K562 (cell line): Measurements from ENCODE around the gene RNF126. TPM values are rescaled to one million over a fixed set of nuclear protein-coding genes. Genes with fewer than 3 reads are reported as not detected.

Experiments used
- ATAC-seq: fragments of 200-7000 bp; cut with Tn5 transposase; 3 replicates; pipeline ENCODE4 v1.9.1; 2020; ENCODE audit warnings: moderate library complexity
- BruUV-seq: library from RNA; stranded (reverse); fragments of 400-500 nt; replicated peaks from 2 replicates; lab custom pipeline; 2021; lab: Mats Ljungman, UMichigan
- CTCF ChIA-PET: fragments of 300-600 bp; formaldehyde crosslinking; extraction: SDS; loops from one replicate; lab custom pipeline; 2021; ENCODE audit warnings: low intra/inter-chr PET ratio; lab: Yijun Ruan, JAX
- POLR2A ChIA-PET: fragments of 300-600, 350-650 bp; sonication (Branson Sonifier 250); formaldehyde crosslinking; extraction: SDS; loops from one replicate; lab custom pipeline; 2021; ENCODE audit warnings: antibody characterized with exemption, inconsistent platforms; lab: Yijun Ruan, JAX
- DNase-seq, 4 experiments: peaks; one replicate each; pipeline versions ENCODE4 v3.0.0 to v3.0.0-alpha.2; 2011 to 2018; ENCODE audit warnings: low spot score in 3 of 4, mixed read lengths in 3 of 4; ENCODE audit errors: extremely low read depth in 1 of 4
- FAIRE-seq: peaks from 2 replicates; lab custom pipeline; 2011; peaks lifted over from hg19 to GRCh38; lab: Jason Lieb, UNC
- H2AFZ ChIP-seq: 2 replicates; pipeline ENCODE4 v1.6.0; 2011; ENCODE audit warnings: low read depth, low read length, control low read depth, inconsistent platforms
- H3K27ac ChIP-seq: fragments of 200-600 bp; 3 replicates; pipeline ENCODE4 v1.8.0; 2011; ENCODE audit warnings: low read depth, mild to moderate bottlenecking, control low read depth, inconsistent platforms, low read length, moderate library complexity, mixed read lengths; ENCODE audit errors: extremely low read depth
- H3K27me3 ChIP-seq, 2 experiments: fragments of 300-600 bp in 1 of 2; 2 replicates in 1 of 2; 3 replicates in 1 of 2; pipeline versions ENCODE4 v1.6.0 to v1.8.0; 2011; ENCODE audit warnings: inconsistent platforms in 2 of 2, low read length in 2 of 2, mild to moderate bottlenecking in 1 of 2, mixed read lengths in 1 of 2, moderate library complexity in 1 of 2; ENCODE audit not compliant: control insufficient read depth in 2 of 2, insufficient read depth in 2 of 2
- H3K36me3 ChIP-seq: fragments of 300-600 bp; 3 replicates; pipeline ENCODE4 v1.8.0; 2011; ENCODE audit warnings: mild to moderate bottlenecking, low read length, inconsistent platforms; ENCODE audit not compliant: control insufficient read depth, insufficient read depth
- H3K4me1 ChIP-seq, 2 experiments: fragments of 200-600 bp in 1 of 2; replicated peaks in 1 of 2; 2 replicates in 1 of 2; 3 replicates in 1 of 2; pipeline versions ENCODE4 v1.5.1 to v1.8.0; 2011; ENCODE audit warnings: inconsistent platforms in 2 of 2, low read length in 2 of 2, mild to moderate bottlenecking in 1 of 2, mixed read lengths in 1 of 2, moderate library complexity in 1 of 2; ENCODE audit not compliant: control insufficient read depth in 2 of 2, insufficient read depth in 2 of 2
- H3K4me2 ChIP-seq: 2 replicates; pipeline ENCODE4 v1.6.1; 2011; ENCODE audit warnings: low read length, control low read depth, inconsistent platforms, mixed read lengths; ENCODE audit not compliant: insufficient read depth
- H3K4me3 ChIP-seq: fragments of 200-600 bp; sonication (generic), shearing (Covaris generic); 2 replicates; pipeline ENCODE4 v1.5.1; 2016; ENCODE audit warnings: control low read depth, inconsistent platforms
- H3K79me2 ChIP-seq: fragments of 200-600 bp; 3 replicates; pipeline ENCODE4 v1.8.0; 2011; ENCODE audit warnings: low read length, inconsistent platforms; ENCODE audit not compliant: control insufficient read depth, insufficient read depth
- H3K9ac ChIP-seq, 2 experiments: 2 replicates each; pipeline versions ENCODE4 v1.6.0 to v1.6.1; 2011; ENCODE audit warnings: low read depth in 2 of 2, low read length in 2 of 2, control low read depth in 1 of 2, inconsistent platforms in 1 of 2, mild to moderate bottlenecking in 1 of 2, mixed read lengths in 1 of 2; ENCODE audit not compliant: insufficient read depth in 1 of 2
- H3K9me1 ChIP-seq: one replicate; pipeline ENCODE4 v1.6.0; 2011; ENCODE audit warnings: inconsistent platforms, mild to moderate bottlenecking, low read length, moderate library complexity; ENCODE audit not compliant: control insufficient read depth, insufficient read depth
- H3K9me3 ChIP-seq: replicated peaks from 2 replicates; pipeline ENCODE4 v1.5.1; 2011; ENCODE audit warnings: low read depth, low read length, inconsistent platforms; ENCODE audit not compliant: control insufficient read depth, insufficient read depth
- H4K20me1 ChIP-seq: replicated peaks from 2 replicates; pipeline ENCODE4 v1.6.1; 2011; ENCODE audit warnings: low read length, inconsistent platforms, mixed read lengths; ENCODE audit not compliant: control insufficient read depth, insufficient read depth
- ARID1B ChIP-seq: fragments of 450-650 bp; IDR thresholded peaks from 2 replicates; pipeline ENCODE4 v1.6.1; 2016; ENCODE audit warnings: antibody characterized with exemption, mild to moderate bottlenecking, inconsistent platforms
- CREB3L1 ChIP-seq: fragments of 450-650 bp; IDR thresholded peaks from 2 replicates; pipeline ENCODE4 v1.6.1; 2014; ENCODE audit warnings: low read depth, mild to moderate bottlenecking, moderate library complexity, borderline replicate concordance
- CXXC5 ChIP-seq: fragments of 250-450 bp; sonication (Bioruptor Pico); IDR thresholded peaks from 2 replicates; pipeline ENCODE4 v1.8.0; 2022; ENCODE audit warnings: inconsistent platforms, mild to moderate bottlenecking, moderate library complexity
- DDX20 ChIP-seq: fragments of 450-650 bp; IDR thresholded peaks from 2 replicates; pipeline ENCODE4 v1.6.1; 2016; ENCODE audit warnings: missing genetic modification characterization, low read depth, mild to moderate bottlenecking, missing compliant biosample characterization, moderate library complexity
- ETV6 ChIP-seq, 3 experiments: fragments of 150-350 bp in 1 of 3; sonication (generic) in 1 of 3; formaldehyde crosslinking in 1 of 3; IDR thresholded peaks; 2 replicates each; pipeline versions ENCODE4 v1.6.1 to v1.8.0; 2014 to 2022; ENCODE audit warnings: borderline replicate concordance in 2 of 3, low read depth in 2 of 3, antibody characterized with exemption in 1 of 3, low read length in 1 of 3, mild to moderate bottlenecking in 1 of 3, missing genetic modification reagents in 1 of 3
- HDAC3 ChIP-seq: fragments of 450-650 bp; IDR thresholded peaks from 2 replicates; pipeline ENCODE4 v1.6.1; 2018; ENCODE audit warnings: borderline replicate concordance, mild to moderate bottlenecking, moderate library complexity; ENCODE audit not compliant: partially characterized antibody
- HSF4 ChIP-seq: fragments of 250-450 bp; sonication (Bioruptor Pico); IDR thresholded peaks from 2 replicates; pipeline ENCODE4 v2.1.2; 2022; ENCODE audit warnings: mild to moderate bottlenecking, moderate library complexity, borderline replicate concordance
- JUNB ChIP-seq: fragments of 450-650 bp; formaldehyde crosslinking; conservative IDR thresholded peaks from 2 replicates; pipeline ENCODE4 v1.4.0; 2020; ENCODE audit warnings: mild to moderate bottlenecking
- MCM5 ChIP-seq: fragments of 450-650 bp; IDR thresholded peaks from 2 replicates; pipeline ENCODE4 v1.6.1; 2016; ENCODE audit warnings: low read depth
- NBN ChIP-seq: fragments of 450-650 bp; IDR thresholded peaks from 2 replicates; pipeline ENCODE4 v1.6.1; 2016; ENCODE audit warnings: low read depth, mild to moderate bottlenecking
- NCOR1 ChIP-seq: fragments of 450-650 bp; IDR thresholded peaks from 2 replicates; pipeline ENCODE4 v1.6.1; 2016; ENCODE audit warnings: mild to moderate bottlenecking, moderate library complexity
- NR3C1 ChIP-seq: sonication (generic); formaldehyde crosslinking; IDR thresholded peaks from 2 replicates; pipeline ENCODE4 v1.8.1; 2022; ENCODE audit warnings: missing genetic modification reagents
- NRF1 ChIP-seq, 2 experiments: fragments of 450-650 bp; IDR thresholded peaks in 1 of 2; conservative IDR thresholded peaks in 1 of 2; 2 replicates each; pipeline ENCODE4 v1.6.1; 2014; ENCODE audit warnings: mild to moderate bottlenecking in 2 of 2
- SMARCA5 ChIP-seq: fragments of 450-650 bp; IDR thresholded peaks from 2 replicates; pipeline ENCODE4 v1.6.1; 2016
- TAF1 ChIP-seq: IDR thresholded peaks from 2 replicates; pipeline ENCODE4 v1.6.1; 2011; ENCODE audit warnings: mild to moderate bottlenecking, low read length, moderate library complexity; ENCODE audit not compliant: insufficient read depth, control insufficient read depth, severe bottlenecking; ENCODE audit errors: extremely low read depth
- TCF3 ChIP-seq: sonication (generic); formaldehyde crosslinking; IDR thresholded peaks from 2 replicates; pipeline ENCODE4 v1.4.0; 2020; ENCODE audit warnings: mild to moderate bottlenecking, missing genetic modification reagents
- TRIM25 ChIP-seq: fragments of 450-650 bp; IDR thresholded peaks from 2 replicates; pipeline ENCODE4 v1.7.0; 2016; ENCODE audit warnings: borderline replicate concordance
- ZNF232 ChIP-seq: sonication (generic); formaldehyde crosslinking; IDR thresholded peaks from 2 replicates; pipeline ENCODE4 v1.8.0; 2022; ENCODE audit warnings: mild to moderate bottlenecking, missing genetic modification reagents
- WGBS: fragments of 100-300 bp; shearing (Covaris generic); methylation state at CpG from one replicate; pipeline ENCODE4 v1.1.6; 2016; ENCODE audit warnings: low coverage, mixed read lengths; ENCODE audit not compliant: insufficient coverage; ENCODE audit errors: missing lambda C conversion rate; 5-methylcytosine and 5-hydroxymethylcytosine counted together
- in situ Hi-C: fragments of 300-500 bp; cut with MboI; formaldehyde crosslinking; loops from 4 replicates; pipeline ENCODE4 v1.15.0; 2018; ENCODE audit warnings: inconsistent platforms, mixed read lengths
- intact Hi-C: fragments of 100-400 bp; cut with micrococcal nuclease; formaldehyde crosslinking; loops from 2 replicates; pipeline ENCODE4 v1.14.2; 2022
- polyA plus RNA-seq, 8 experiments: library from polyadenylated mRNA; depleted of rRNA in 4 of 8; stranded (reverse) in 5 of 8; unstranded in 3 of 8; fragments of >200 nt; fragmentation: Nextera tagmentation in 2 of 8; fragmentation: Illumina TruSeq in 1 of 8; extraction: Ambion mirVana in 2 of 8; extraction: Trizol in 1 of 8; gene quantifications; 2 replicates each; pipeline versions ENCODE4 v1.2.1 to v1.2.3, GENCODE V29; 2011 to 2014; ENCODE audit warnings: inconsistent platforms in 1 of 8, missing spikeins in 1 of 8
- total RNA-seq, 7 experiments: library from RNA; depleted of rRNA in 6 of 7; stranded (reverse); fragments of >200 nt in 6 of 7; fragmentation: Illumina TruSeq in 2 of 7; extraction: Trizol in 2 of 7; gene quantifications; 2 replicates each; pipeline versions ENCODE4 v1.2.1 to v1.2.3, GENCODE V29; 2011 to 2021; ENCODE audit warnings: low replicate concordance in 1 of 7

Gene RNF126
- total and polyA plus RNA-seq, 9 of the 15 experiments (the other 6 are each of a cell fraction or from before 2014, with no cell fraction given), result 0.27 to 101 (median 12.3) TPM

- no peak for TF ChIP-seq CREB3L1
- TF ChIP-seq ZNF232, result no peak
- no peak for TF ChIP-seq NBN
- TF ChIP-seq MCM5, result no peak
- no peak for TF ChIP-seq NCOR1
- no peak for TF ChIP-seq DDX20 (tag)
- TF ChIP-seq HDAC3, result no peak
- no peak for TF ChIP-seq ARID1B
These were observed 60.4 kb downstream of the RNF126 start (continued) for GRCh38 chr19:602391-603301.

GRCh38 chr19:601790-602189 lies 61.2 kb downstream of the RNF126 start:
- H4K20me1 ChIP-seq, result no peaks in the 10 kb centered on the region
- CTCF ChIA-PET, result no interaction called here
- no peak overlapping the region for H3K4me2 ChIP-seq
- no peaks in the 10 kb centered on the region for H3K27me3 ChIP-seq
- in situ Hi-C loops, result no loop called here
- no peaks in the 10 kb centered on the region for H3K36me3 ChIP-seq
- H3K79me2 ChIP-seq, result no peaks in the 10 kb centered on the region
- no peak overlapping the region for H3K4me3 ChIP-seq
- no peak overlapping the region for H3K27ac ChIP-seq
- H2AFZ ChIP-seq, result no peak overlapping the region
- FAIRE-seq, result no peak
- 52% methylated on average over 16 of the region's 25 CpGs for WGBS
- no peak for ATAC-seq
- no TSS peak for BruUV-seq
- H3K9me1 ChIP-seq, result no peaks in the 10 kb centered on the region
- no peak overlapping the region for H3K9ac ChIP-seq
- no peak for DNase-seq
- intact Hi-C loops, result no loop called here
- H3K9me3 ChIP-seq, result 0 out of 2 replicates have a peak, but pooled peaks cover 2% of the 10 kb centered on the region
- POLR2A ChIA-PET, result no interaction called here
- H3K4me1 ChIP-seq, result peaks cover 3 to 39% of the 10 kb centered on the region in 2 experiments; a peak in 3 of 5 replicates
- TF ChIP-seq NRF1 (conservative IDR thresholded peaks at IDR 0.05 in 1 of 2, IDR thresholded peaks at IDR 0.05 in 1 of 2) (no peak), HSF4 (no peak), ETV6 (IDR thresholded peaks at IDR 0.05; ENCODE audit: borderline replicate concordance in 1 of 2, low read depth in 2 of 2, low read length in 1 of 2) (no peak), ETV6 (CRISPR knock-in tag; IDR thresholded peaks at IDR 0.05; ENCODE audit: borderline replicate concordance) (no peak), NR3C1 (CRISPR knock-in tag) (no peak), SMARCA5 (no peak), TRIM25 (no peak), JUNB (CRISPR knock-in tag) (no peak), TAF1 (no peak), TCF3 (CRISPR knock-in tag) (no peak), CXXC5 (CRISPR knock-in tag) (no peak)
